Subcutaneous adipose tissue (tissue), 4 donors: ENCODE results near the gene NECTIN1. TPM values are rescaled to one million over a fixed set of nuclear protein-coding genes. Genes with fewer than 3 reads are reported as not detected.

Experiments
- total RNA-seq, 4 donors: library from RNA; depleted of rRNA; stranded (reverse); fragments of >200 nt; gene quantifications; one replicate each; pipeline ENCODE4 v1.1.0, GENCODE V29; 2016
- TF ChIP-seq, protein P1 (sequence below): fragments of 450-650 bp; IDR thresholded peaks from one replicate; pipeline ENCODE4 v1.5.1; 2016; ENCODE audit warnings: low read depth, mild to moderate bottlenecking, control low read depth, antibody characterized with exemption, moderate library complexity

NECTIN1 gene
- total RNA-seq, 4 donors from 2014 or later = 1.7 to 4.1 (median 2.5) TPM

DNA sequence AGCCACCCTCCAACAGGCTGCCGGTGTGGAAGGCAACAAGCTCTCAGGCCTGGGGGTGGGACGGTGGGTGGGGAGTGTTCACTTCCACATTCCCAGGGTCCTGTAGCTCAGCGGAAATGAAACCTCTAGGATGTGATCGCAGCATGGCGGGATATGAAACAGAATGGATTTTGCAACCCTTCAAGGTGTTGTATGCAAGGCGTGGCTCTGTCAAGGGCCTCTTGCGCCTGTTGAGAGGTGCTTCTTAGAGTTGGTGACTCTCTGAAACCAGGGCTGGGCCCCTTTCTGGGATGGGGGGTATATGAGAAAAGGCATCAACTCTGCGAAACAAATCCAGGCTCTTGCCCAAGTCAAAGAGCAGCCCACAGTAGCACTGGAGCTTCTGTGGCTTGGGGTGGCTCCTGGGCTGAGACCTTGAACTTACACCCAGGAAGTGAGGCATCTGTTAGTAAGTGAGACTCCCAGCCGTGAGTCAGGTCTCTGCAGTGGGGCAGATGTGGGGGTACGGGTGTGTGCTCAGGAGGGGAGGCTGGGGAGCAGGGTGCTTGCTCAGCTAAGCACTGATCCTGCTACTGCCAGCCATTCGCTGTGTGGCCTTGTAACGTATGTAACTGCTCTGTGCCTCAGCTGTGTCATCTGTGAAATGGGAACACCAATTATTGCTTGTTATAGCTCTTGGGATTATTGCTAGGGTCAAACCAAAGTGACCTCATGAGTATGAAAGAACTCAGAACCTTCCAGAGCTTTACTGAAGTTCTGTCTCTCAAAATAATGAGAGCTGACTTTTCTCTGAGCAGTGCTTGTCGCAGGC, 28.3 kb downstream of the NECTIN1 start:
- TF ChIP-seq, protein P1, sequence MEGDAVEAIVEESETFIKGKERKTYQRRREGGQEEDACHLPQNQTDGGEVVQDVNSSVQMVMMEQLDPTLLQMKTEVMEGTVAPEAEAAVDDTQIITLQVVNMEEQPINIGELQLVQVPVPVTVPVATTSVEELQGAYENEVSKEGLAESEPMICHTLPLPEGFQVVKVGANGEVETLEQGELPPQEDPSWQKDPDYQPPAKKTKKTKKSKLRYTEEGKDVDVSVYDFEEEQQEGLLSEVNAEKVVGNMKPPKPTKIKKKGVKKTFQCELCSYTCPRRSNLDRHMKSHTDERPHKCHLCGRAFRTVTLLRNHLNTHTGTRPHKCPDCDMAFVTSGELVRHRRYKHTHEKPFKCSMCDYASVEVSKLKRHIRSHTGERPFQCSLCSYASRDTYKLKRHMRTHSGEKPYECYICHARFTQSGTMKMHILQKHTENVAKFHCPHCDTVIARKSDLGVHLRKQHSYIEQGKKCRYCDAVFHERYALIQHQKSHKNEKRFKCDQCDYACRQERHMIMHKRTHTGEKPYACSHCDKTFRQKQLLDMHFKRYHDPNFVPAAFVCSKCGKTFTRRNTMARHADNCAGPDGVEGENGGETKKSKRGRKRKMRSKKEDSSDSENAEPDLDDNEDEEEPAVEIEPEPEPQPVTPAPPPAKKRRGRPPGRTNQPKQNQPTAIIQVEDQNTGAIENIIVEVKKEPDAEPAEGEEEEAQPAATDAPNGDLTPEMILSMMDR = no peak

DNA sequence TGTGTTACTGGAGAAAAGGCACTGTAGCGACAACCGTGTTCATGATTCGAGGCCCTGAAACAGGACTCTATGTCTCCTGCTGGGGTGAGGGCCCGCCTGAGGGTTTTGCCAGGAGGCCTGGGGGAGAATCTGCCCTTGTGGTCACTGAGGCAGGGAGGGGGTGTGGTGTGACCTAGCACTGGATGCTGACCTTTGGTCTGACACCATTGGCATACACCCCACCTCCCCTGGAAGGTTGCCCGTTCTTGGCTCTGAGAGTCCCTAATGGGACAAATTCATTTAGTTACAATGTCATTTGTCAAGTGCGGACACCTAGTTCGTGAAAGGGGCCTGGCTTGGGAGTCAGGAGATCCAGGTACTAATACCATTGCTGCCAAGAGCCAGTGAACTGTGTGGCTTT, 29.0 kb downstream of the NECTIN1 start:
- TF ChIP-seq, protein P1 = no peak

DNA sequence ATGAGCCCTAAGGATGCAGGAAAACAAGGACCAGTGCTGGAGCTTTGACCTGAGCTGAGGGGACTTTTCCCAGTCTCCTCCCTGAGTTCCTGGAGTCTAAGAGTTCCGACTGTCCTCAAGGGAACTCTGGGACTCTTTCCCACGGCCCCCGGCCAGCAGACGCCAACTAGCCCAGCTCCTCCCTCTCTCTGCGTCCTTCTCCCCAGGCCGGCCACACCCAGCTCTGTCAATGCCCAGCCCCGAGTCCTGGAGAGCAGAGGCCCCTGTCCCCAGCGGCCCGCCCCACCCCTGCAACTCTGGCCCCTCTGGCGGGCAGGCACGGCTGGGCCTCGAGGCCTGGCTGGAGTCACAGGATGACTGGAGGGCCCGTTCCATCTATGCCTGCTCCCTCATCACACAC, 29.8 kb downstream of the NECTIN1 start:
- TF ChIP-seq, protein P1 = no peak

DNA sequence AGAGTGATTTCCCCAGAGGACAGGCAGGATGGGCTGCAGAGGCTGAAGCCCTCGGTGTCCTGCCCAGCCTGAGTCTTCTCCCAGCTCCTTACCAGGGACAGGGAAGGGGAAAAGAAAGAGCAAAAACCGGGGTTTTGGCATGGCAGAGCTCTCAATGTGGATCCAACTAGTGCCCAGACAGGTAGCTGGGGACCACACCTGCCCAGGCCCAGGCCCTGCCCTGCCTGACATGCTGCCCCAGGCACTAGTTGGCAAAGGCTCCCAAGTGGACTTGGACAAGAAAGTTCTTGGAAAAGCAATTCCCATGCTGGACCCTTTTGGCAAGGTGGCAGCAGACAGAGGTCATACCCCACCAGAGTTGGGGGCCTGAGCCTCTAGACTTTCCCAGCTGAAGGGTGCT, 31.1 kb downstream of the NECTIN1 start:
- TF ChIP-seq, protein P1 = no peak

DNA sequence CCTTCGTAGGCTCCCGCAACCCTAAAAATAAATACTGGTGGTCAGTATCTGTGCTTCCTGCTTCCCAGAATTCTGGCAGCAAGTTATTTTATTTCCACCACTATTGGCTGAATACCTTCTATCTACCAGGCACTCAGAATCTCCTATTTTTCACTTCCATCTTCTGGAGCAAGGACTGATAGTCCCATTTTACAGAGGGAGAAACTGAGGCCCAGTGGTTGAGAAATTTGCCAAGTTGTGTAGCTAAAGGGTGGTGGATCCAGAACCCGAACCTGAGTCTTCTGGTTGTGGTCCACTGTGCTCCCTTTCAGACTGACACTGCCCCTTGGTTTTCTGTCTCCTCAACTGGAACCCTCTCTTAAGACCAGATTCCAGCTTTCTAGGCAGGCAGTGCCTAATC, 31.6 kb downstream of the NECTIN1 start:
- TF ChIP-seq, protein P1 = no peak

DNA sequence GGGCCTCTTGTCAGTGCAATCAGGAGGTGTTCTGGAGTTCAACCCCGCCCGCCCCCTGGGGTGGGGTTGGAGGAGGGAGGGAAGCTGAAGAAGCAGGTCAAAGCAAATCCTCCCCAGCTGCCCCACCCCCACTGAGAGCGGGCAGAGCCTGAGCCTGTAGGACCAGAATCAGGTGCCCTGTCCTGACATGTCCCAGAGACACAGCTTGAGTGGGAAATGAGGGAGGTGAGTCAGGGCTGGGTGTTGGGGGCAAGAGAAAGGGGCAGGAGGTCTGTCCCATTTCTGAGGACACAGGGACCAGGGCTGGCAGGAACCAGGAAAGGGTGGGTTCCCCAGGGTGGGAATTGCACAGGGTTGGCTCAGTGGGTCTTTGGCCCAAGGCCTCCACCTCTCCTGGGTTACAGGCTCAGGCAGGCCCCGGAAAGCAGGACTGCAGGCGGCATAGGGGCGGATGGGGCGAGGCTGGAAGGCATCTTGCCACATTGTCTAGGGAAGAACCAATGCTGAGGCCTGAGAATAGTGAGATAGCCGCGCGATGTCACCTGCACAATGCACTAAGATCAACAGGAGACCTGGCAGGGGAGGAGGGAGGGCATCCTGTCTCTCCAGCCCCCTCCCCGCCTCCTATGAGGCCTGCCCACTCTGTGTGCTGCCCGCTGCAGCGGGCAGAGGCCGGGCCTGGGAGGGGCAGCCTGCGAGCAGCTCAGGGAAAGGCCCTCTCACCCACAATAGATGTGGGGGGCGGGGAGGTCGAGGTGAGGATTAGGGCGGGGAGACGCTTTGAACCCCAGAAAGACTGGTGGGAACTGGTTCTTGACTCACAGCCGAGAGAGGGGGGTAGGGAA, 32.4 kb downstream of the NECTIN1 start:
- TF ChIP-seq, protein P1 = no peak

DNA sequence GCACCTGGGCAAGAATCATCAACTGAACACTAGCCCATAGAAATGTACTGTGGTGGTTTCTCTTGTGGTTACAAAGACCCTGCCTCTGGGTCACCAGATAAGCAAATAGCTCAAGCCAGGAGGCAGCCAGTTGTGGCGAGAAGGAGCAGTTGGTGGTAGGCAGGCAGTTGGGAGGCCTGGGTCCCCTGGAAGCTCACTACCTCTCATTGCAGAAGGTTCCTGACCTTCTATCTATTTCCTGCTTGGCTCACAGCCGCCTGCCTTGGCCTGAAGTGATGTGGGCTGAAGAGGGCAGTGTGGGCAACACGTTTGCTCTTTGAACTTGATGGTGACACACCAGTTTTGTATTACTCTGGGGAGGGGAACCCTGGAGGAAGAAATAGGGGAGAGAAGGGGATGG, 34.7 kb downstream of the NECTIN1 start:
- TF ChIP-seq, protein P1 = no peak
